COLO829 (cell line): Measurements from ENCODE around the gene LRP2.

Source experiments
- DNase-seq: peaks from one replicate; pipeline ENCODE4 v3.0.0; 2012; ENCODE audit warnings: low spot score

The LRP2 gene

GRCh38 chr2:169091256-169091655, 271.1 kb downstream of the LRP2 start:
- DNase-seq, result no peak

- no peak for DNase-seq
Observed at GRCh38 chr2:169090133-169090820, 272.1 kb downstream of the LRP2 start.

- no peak for DNase-seq
Observed at GRCh38 chr2:169089182-169089581, 273.2 kb downstream of the LRP2 start.

GRCh38 chr2:169087757-169088379, 274.5 kb downstream of the LRP2 start:
- DNase-seq, result no peak

GRCh38 chr2:169086893-169087467, 275.4 kb downstream of the LRP2 start:
- DNase-seq, result no peak

- DNase-seq, result no peak
Observed at GRCh38 chr2:169082995-169083394, 279.3 kb downstream of the LRP2 start.

- DNase-seq, result no peak
Observed at GRCh38 chr2:169081551-169081950, 280.8 kb downstream of the LRP2 start.

- no peak for DNase-seq
Observed at GRCh38 chr2:169080250-169081069, 281.9 kb downstream of the LRP2 start.

- DNase-seq, result no peak
Observed at GRCh38 chr2:169077674-169078240, 284.6 kb downstream of the LRP2 start.
